ENCODE measurements around the gene ENO3. TPM values are rescaled to one million over a fixed set of nuclear protein-coding genes. Genes with fewer than 3 reads are reported as not detected.

Gene ENO3
- total and polyA plus RNA-seq, 10 of the 15 experiments (the other 5 are each of a cell fraction or from before 2014, with no cell fraction given), result 6.8 to 28.4 (median 17.0) TPM

GRCh38 chr17:4932756-4933155, 18.2 kb upstream of the ENO3 start:
- no peak overlapping the region for H3K27ac ChIP-seq (ENCODE audit: control insufficient read depth, insufficient read depth)
- no peaks in the 10 kb centered on the region for H3K9me3 ChIP-seq (replicated peaks; ENCODE audit: control insufficient read depth, insufficient read depth, low read length)
- H3K9ac ChIP-seq (ENCODE audit: control insufficient read depth, insufficient read depth, low read length), result no peak overlapping the region
- ChIA-PET RAD21 (ENCODE audit: unreplicated experiment) (interaction anchor here (0.6 kb wide), 1 partner anchor 22 kb away, joined by 4 read pairs; no protein-coding TSS in a partner anchor), SMC1A (ENCODE audit: uncharacterized antibody, unreplicated experiment) (interaction anchor here (0.7 kb wide), 1 partner anchor 13 kb away, joined by 3 read pairs; no protein-coding TSS in a partner anchor), CTCF (interaction anchor here (0.7 kb wide), 1 partner anchor 24 kb away, joined by 3 read pairs; no protein-coding TSS in a partner anchor), POLR2A (interaction anchor here (0.5 to 1.3 kb wide), 3 partner anchors 13 to 77 kb away, joined by 3 to 4 read pairs (median 4); partner anchors contain the start of gene SPAG7)
- 88% methylated on average over 12 of the region's 12 CpGs for WGBS (ENCODE audit: insufficient coverage, insufficient replicate concordance, low lambda C conversion rate, missing lambda C conversion rate)
- ATAC-seq (no peak), FAIRE-seq (no peak), DNase-seq (ENCODE audit: low read depth, low spot score) (no peak)
- peaks cover under 1% of the 10 kb centered on the region; the same call in 1 of the 2 replicates for H3K79me2 ChIP-seq (ENCODE audit: control insufficient read depth, insufficient read depth, low read length)
- H4K20me1 ChIP-seq (ENCODE audit: control insufficient read depth, insufficient read depth), result no peaks in the 10 kb centered on the region
- no TSS peak for BruUV-seq (replicated peaks)
- intact Hi-C loops (cut with micrococcal nuclease; ENCODE audit: unreplicated experiment), result no loop called here
- H3K36me3 ChIP-seq (ENCODE audit: control insufficient read depth in 2 of 2, insufficient read depth in 2 of 2, low read length in 1 of 2), result peaks cover 2 to 14% of the 10 kb centered on the region in 2 experiments; a peak in 3 of 4 replicates
- H3K4me1 ChIP-seq (ENCODE audit: control insufficient read depth, insufficient read depth, low read length), result peaks cover 21% of the 10 kb centered on the region
- in situ Hi-C loops (cut with MboI), result no loop called here
- H3K4me2 ChIP-seq (ENCODE audit: control insufficient read depth, insufficient read depth), result no peak overlapping the region
- H2AFZ ChIP-seq (ENCODE audit: control insufficient read depth, low read depth, low read length), result no peak overlapping the region
- no peak overlapping the region for H3K4me3 ChIP-seq
- H3K27me3 ChIP-seq (replicated peaks in 1 of 2; ENCODE audit: control insufficient read depth in 2 of 2, insufficient read depth in 2 of 2, low read length in 1 of 2), result no peaks in the 10 kb centered on the region
- no peak for TF ChIP-seq ZBTB11 (CRISPR knock-in tag; IDR thresholded peaks at IDR 0.05)
- 0 out of 2 replicates have a peak, but pooled peaks have one; percentile 33 for TF ChIP-seq POLR2A (IDR thresholded peaks at IDR 0.05; ENCODE audit: low read depth, low read length)

- TF ChIP-seq TCF3 (IDR thresholded peaks at IDR 0.05; ENCODE audit: borderline replicate concordance, insufficient read depth, low read depth, low read length) (no peak), JUND (IDR thresholded peaks at IDR 0.05; ENCODE audit: low read depth, low read length) (no peak), SREBF1 (IDR thresholded peaks at IDR 0.05; ENCODE audit: low read length) (no peak), ESRRA (IDR thresholded peaks at IDR 0.05; ENCODE audit: low read length) (no peak), RBBP5 (conservative IDR thresholded peaks at IDR 0.05) (no peak), E2F8 (IDR thresholded peaks at IDR 0.05; ENCODE audit: low read depth, partially characterized antibody) (no peak)
- DNase-seq (ENCODE audit: low read depth, low spot score) (no peak), FAIRE-seq (no peak), ATAC-seq (no peak)
- 100% methylated on average over 8 of the region's 16 CpGs for WGBS (ENCODE audit: insufficient coverage, insufficient replicate concordance, low lambda C conversion rate, missing lambda C conversion rate)
- Histone ChIP-seq H3K4me3 (no peak overlapping the region), H4K20me1 (ENCODE audit: control insufficient read depth, insufficient read depth) (no peaks in the 10 kb centered on the region), H3K27ac (ENCODE audit: control insufficient read depth, insufficient read depth) (no peak overlapping the region), H3K27me3 (replicated peaks in 1 of 2; ENCODE audit: control insufficient read depth in 2 of 2, insufficient read depth in 2 of 2, low read length in 1 of 2) (no peaks in the 10 kb centered on the region), H3K4me2 (ENCODE audit: control insufficient read depth, insufficient read depth) (no peak overlapping the region), H3K79me2 (ENCODE audit: control insufficient read depth, insufficient read depth, low read length) (peaks cover 9% of the 10 kb centered on the region), H3K9me3 (replicated peaks; ENCODE audit: control insufficient read depth, insufficient read depth, low read length) (no peaks in the 10 kb centered on the region), H3K4me1 (ENCODE audit: control insufficient read depth, insufficient read depth, low read length) (peaks cover 29% of the 10 kb centered on the region), H3K36me3 (ENCODE audit: control insufficient read depth in 2 of 2, insufficient read depth in 2 of 2, low read length in 1 of 2) (peaks cover 4 to 14% of the 10 kb centered on the region in 2 experiments; a peak in 3 of 4 replicates), H3K9ac (ENCODE audit: control insufficient read depth, insufficient read depth, low read length) (no peak overlapping the region), H2AFZ (ENCODE audit: control insufficient read depth, low read depth, low read length) (no peak overlapping the region)
- CTCF ChIA-PET, result interaction anchor here (0.9 to 1.3 kb wide), 2 partner anchors 25 to 34 kb away, joined by 4 to 5 read pairs; partner anchors contain the start of gene SPAG7
- BruUV-seq (replicated peaks), result no TSS peak
- POLR2A ChIA-PET, result interaction anchor here (0.7 to 1.3 kb wide), 2 partner anchors 20 to 197 kb away, joined by 3 read pairs; no protein-coding TSS in a partner anchor
- in situ Hi-C loops (cut with MboI) (no loop called here), intact Hi-C loops (cut with micrococcal nuclease; ENCODE audit: unreplicated experiment) (no loop called here)
- SMC1A ChIA-PET (ENCODE audit: uncharacterized antibody, unreplicated experiment), result no interaction called here
- RAD21 ChIA-PET (ENCODE audit: unreplicated experiment), result interaction anchor here (1.2 kb wide), 1 partner anchor 34 kb away, joined by 4 read pairs; the partner anchor contains the start of gene SPAG7
Observed at GRCh38 chr17:4933646-4934045, 17.3 kb upstream of the ENO3 start.
